NCI-H748 treated with DMSO at 0.1 percent for 48 hours (cell line): Measurements from ENCODE around the gene NPNT.

Source experiments
- DNase-seq: peaks from one replicate; lab custom pipeline; 2025; lab: John Stamatoyannopoulos, UW

NPNT gene

GRCh38 chr4:105970371-105970770 is 75.1 kb downstream of the NPNT start:
- DNase-seq, result no peak

GRCh38 chr4:105971036-105971435 is 75.8 kb downstream of the NPNT start:
- no peak for DNase-seq

GRCh38 chr4:105972946-105973621 is 77.8 kb downstream of the NPNT start:
- DNase-seq, result no peak

GRCh38 chr4:105976915-105977314 is 81.6 kb downstream of the NPNT start:
- no peak for DNase-seq

- DNase-seq, result no peak
These were observed 83.5 kb downstream of the NPNT start for GRCh38 chr4:105978684-105979296.

GRCh38 chr4:105979506-105979905 is 84.2 kb downstream of the NPNT start:
- DNase-seq, result no peak

- no peak for DNase-seq
These were observed 93.4 kb downstream of the NPNT start for GRCh38 chr4:105988671-105989070.

GRCh38 chr4:105989485-105990242 is 94.4 kb downstream of the NPNT start:
- DNase-seq, result no peak

- no peak for DNase-seq
These were observed 95.7 kb downstream of the NPNT start for GRCh38 chr4:105990933-105991332.

GRCh38 chr4:105991726-105992125 is 96.5 kb downstream of the NPNT start:
- DNase-seq, result no peak

- DNase-seq, result no peak
These were observed 97.5 kb downstream of the NPNT start for GRCh38 chr4:105992641-105993305.

- DNase-seq, result no peak
These were observed 98.8 kb downstream of the NPNT start for GRCh38 chr4:105994061-105994460.

- no peak for DNase-seq
These were observed 99.7 kb downstream of the NPNT start for GRCh38 chr4:105994841-105995501.

GRCh38 chr4:105996845-105997244 is 101.6 kb downstream of the NPNT start:
- DNase-seq, result no peak

GRCh38 chr4:105998171-105999063 is 103.1 kb downstream of the NPNT start:
- DNase-seq, result no peak

GRCh38 chr4:106002994-106003393 is 107.7 kb downstream of the NPNT start:
- DNase-seq, result no peak

GRCh38 chr4:106010761-106011160 is 115.5 kb downstream of the NPNT start:
- no peak for DNase-seq

GRCh38 chr4:106011387-106011786 is 116.1 kb downstream of the NPNT start:
- DNase-seq, result no peak

GRCh38 chr4:106017975-106018374 is 122.7 kb downstream of the NPNT start:
- no peak for DNase-seq

- DNase-seq, result no peak
These were observed 124.5 kb downstream of the NPNT start for GRCh38 chr4:106019771-106020170.
